H9 (cell line): ENCODE measurements around the gene NECTIN1. TPM values are rescaled to one million over a fixed set of nuclear protein-coding genes. Genes with fewer than 3 reads are reported as not detected.

Experiments
- DNase-seq: peaks from one replicate; pipeline ENCODE4 v3.0.0-alpha.2; 2017
- H2AFZ ChIP-seq: one replicate; pipeline ENCODE4 v1.6.1; 2013; ENCODE audit warnings: mild to moderate bottlenecking, low read length, control low read depth, moderate library complexity
- H2AK5ac ChIP-seq: 2 replicates; pipeline ENCODE4 v1.6.1; 2013; ENCODE audit warnings: low read length, control low read depth, mixed read lengths; ENCODE audit not compliant: insufficient read length
- H2BK120ac ChIP-seq: one replicate; pipeline ENCODE4 v1.6.1; 2013; ENCODE audit warnings: low read depth, mild to moderate bottlenecking, low read length, control low read depth, inconsistent platforms; ENCODE audit not compliant: poor library complexity, severe bottlenecking
- H2BK12ac ChIP-seq: 2 replicates; pipeline ENCODE4 v1.6.1; 2013; ENCODE audit warnings: low read length, control low read depth, mixed read lengths, low read depth; ENCODE audit not compliant: insufficient read length
- H2BK15ac ChIP-seq: 2 replicates; pipeline ENCODE4 v1.6.1; 2013; ENCODE audit warnings: low read depth, low read length, control low read depth
- H2BK20ac ChIP-seq: one replicate; pipeline ENCODE4 v1.6.1; 2013; ENCODE audit warnings: low read depth, mild to moderate bottlenecking, low read length, control low read depth, inconsistent platforms; ENCODE audit not compliant: poor library complexity, severe bottlenecking
- H2BK5ac ChIP-seq: 2 replicates; pipeline ENCODE4 v1.6.1; 2013; ENCODE audit warnings: low read length, control low read depth, mixed read lengths; ENCODE audit not compliant: insufficient read length
- H3K14ac ChIP-seq: 2 replicates; pipeline ENCODE4 v1.6.1; 2013; ENCODE audit warnings: low read length, control low read depth; ENCODE audit not compliant: insufficient read depth
- H3K18ac ChIP-seq: 2 replicates; pipeline ENCODE4 v1.6.1; 2013; ENCODE audit warnings: low read depth, mild to moderate bottlenecking, mixed read lengths, low read length, control low read depth; ENCODE audit not compliant: insufficient read length
- H3K23ac ChIP-seq: 2 replicates; pipeline ENCODE4 v1.6.1; 2013; ENCODE audit warnings: low read length, control low read depth, mixed read lengths, low read depth; ENCODE audit not compliant: insufficient read length
- H3K23me2 ChIP-seq: 2 replicates; pipeline ENCODE4 v1.6.1; 2013; ENCODE audit warnings: low read depth, mild to moderate bottlenecking, mixed read lengths, low read length, control low read depth; ENCODE audit not compliant: insufficient read length, poor library complexity, severe bottlenecking
- H3K27ac ChIP-seq: 2 replicates; pipeline ENCODE4 v1.5.1; 2013; ENCODE audit warnings: low read length, control low read depth, mixed read lengths, low read depth; ENCODE audit not compliant: insufficient read length
- H3K27me3 ChIP-seq: 2 replicates; pipeline ENCODE4 v1.6.1; 2013; ENCODE audit warnings: low read length, control low read depth, inconsistent platforms; ENCODE audit not compliant: insufficient read depth
- H3K4ac ChIP-seq: 2 replicates; pipeline ENCODE4 v1.6.1; 2013; ENCODE audit warnings: low read depth, mild to moderate bottlenecking, control low read depth, inconsistent platforms, low read length, moderate library complexity
- H3K4me1 ChIP-seq: 2 replicates; pipeline ENCODE4 v1.6.1; 2013; ENCODE audit warnings: low read length, control low read depth, inconsistent platforms; ENCODE audit not compliant: insufficient read depth
- H3K4me2 ChIP-seq: 2 replicates; pipeline ENCODE4 v1.6.1; 2013; ENCODE audit warnings: low read length, control low read depth, mixed read lengths; ENCODE audit not compliant: insufficient read length, insufficient read depth
- H3K56ac ChIP-seq: 2 replicates; pipeline ENCODE4 v1.6.1; 2013; ENCODE audit warnings: low read depth, mild to moderate bottlenecking, mixed read lengths, low read length, control low read depth; ENCODE audit not compliant: insufficient read length
- H3K79me1 ChIP-seq: 2 replicates; pipeline ENCODE4 v1.6.1; 2013; ENCODE audit warnings: low read depth, mild to moderate bottlenecking, moderate library complexity, low read length, control low read depth, inconsistent platforms; ENCODE audit not compliant: insufficient read depth, poor library complexity, severe bottlenecking
- H3K79me2 ChIP-seq: 2 replicates; pipeline ENCODE4 v1.6.1; 2013; ENCODE audit warnings: low read length, control low read depth, inconsistent platforms; ENCODE audit not compliant: insufficient read depth
- H3K9ac ChIP-seq: 2 replicates; pipeline ENCODE4 v1.6.1; 2013; ENCODE audit warnings: low read length, control low read depth, mixed read lengths; ENCODE audit not compliant: insufficient read length; ENCODE audit errors: extremely low read depth
- H3K9me3 ChIP-seq: one replicate; pipeline ENCODE4 v1.6.1; 2013; ENCODE audit warnings: low read depth, low read length, inconsistent platforms; ENCODE audit not compliant: control insufficient read depth
- H3T11ph ChIP-seq: one replicate; pipeline ENCODE4 v1.6.1; 2013; ENCODE audit warnings: mild to moderate bottlenecking, low read length, control low read depth, inconsistent platforms
- H4K20me1 ChIP-seq: one replicate; pipeline ENCODE4 v1.6.1; 2013; ENCODE audit not compliant: control insufficient read depth, insufficient read length, insufficient read depth
- H4K5ac ChIP-seq: 2 replicates; pipeline ENCODE4 v1.6.1; 2013; ENCODE audit warnings: low read depth, mild to moderate bottlenecking, mixed read lengths, low read length, control low read depth; ENCODE audit not compliant: insufficient read length
- H4K8ac ChIP-seq: replicated peaks from 2 replicates; pipeline ENCODE4 v1.6.1; 2013; ENCODE audit warnings: low read length, control low read depth, mixed read lengths, low read depth; ENCODE audit not compliant: insufficient read length
- H4K91ac ChIP-seq: 2 replicates; pipeline ENCODE4 v1.6.1; 2013; ENCODE audit warnings: low read depth, mild to moderate bottlenecking, moderate library complexity, mixed read lengths, low read length, control low read depth; ENCODE audit not compliant: insufficient read length
- H3K27ac Mint-ChIP-seq, 3 experiments: 2 replicates in 2 of 3; 3 replicates in 1 of 3; pipeline ENCODE4 v1.8.0; 2020 to 2021; ENCODE audit warnings: mixed read lengths in 3 of 3, mild to moderate bottlenecking in 1 of 3, moderate library complexity in 1 of 3
- H3K27me3 Mint-ChIP-seq: 2 replicates; pipeline ENCODE4 v1.8.0; 2021; ENCODE audit warnings: low read depth, mild to moderate bottlenecking, moderate library complexity, mixed read lengths
- H3K36me3 Mint-ChIP-seq, 3 experiments: 2 replicates in 2 of 3; 3 replicates in 1 of 3; pipeline ENCODE4 v1.8.0; 2020 to 2021; ENCODE audit warnings: low read depth in 3 of 3, mixed read lengths in 3 of 3; ENCODE audit not compliant: insufficient read depth in 1 of 3
- H3K4me1 Mint-ChIP-seq, 2 experiments: 2 replicates each; pipeline ENCODE4 v1.8.0; 2020; ENCODE audit warnings: mixed read lengths in 2 of 2
- H3K4me3 Mint-ChIP-seq, 2 experiments: 2 replicates in 1 of 2; 3 replicates in 1 of 2; pipeline ENCODE4 v1.8.0; 2020 to 2021; ENCODE audit warnings: mild to moderate bottlenecking in 2 of 2, mixed read lengths in 2 of 2, moderate library complexity in 1 of 2
- H3K9me3 Mint-ChIP-seq, 2 experiments: 2 replicates in 1 of 2; 3 replicates in 1 of 2; pipeline ENCODE4 v1.8.0; 2020; ENCODE audit warnings: mild to moderate bottlenecking in 2 of 2, mixed read lengths in 2 of 2, moderate library complexity in 1 of 2
- CTCF ChIP-seq: fragments of 200-600 bp; sonication (generic); conservative IDR thresholded peaks from 3 replicates; pipeline ENCODE4 v1.8.0; 2021; ENCODE audit warnings: antibody characterized with exemption, mild to moderate bottlenecking
- total RNA-seq: library from RNA; stranded (reverse); gene quantifications from 2 replicates; pipeline ENCODE4 v1.2.1, GENCODE V29; 2021

Gene NECTIN1
- total RNA-seq, 1 experiment from 2014 or later, result 113 TPM

GRCh38 chr11:119589001-119589400, 140.0 kb downstream of the NECTIN1 start:
- no peak overlapping the region for H3K18ac ChIP-seq
- no peak overlapping the region for H3K14ac ChIP-seq
- no peak overlapping the region; a peak in 1 of 7 replicates for H3K27ac Mint-ChIP-seq
- H3K36me3 Mint-ChIP-seq, result peaks cover 0 to 8% (median 0%) of the 10 kb centered on the region in 3 experiments; a peak in 2 of 7 replicates
- peak overlapping the region; percentile 77 for H2AK5ac ChIP-seq
- no peak overlapping the region for H2BK5ac ChIP-seq
- no peak overlapping the region for H2BK20ac ChIP-seq
- no peaks in the 10 kb centered on the region for H3K9me3 ChIP-seq
- H4K20me1 ChIP-seq, result no peaks in the 10 kb centered on the region
- no peak overlapping the region for H3K4ac ChIP-seq
- H3K4me3 Mint-ChIP-seq, result no peak overlapping the region
- no peak overlapping the region for H4K8ac ChIP-seq
- H3K79me1 ChIP-seq, result no peaks in the 10 kb centered on the region
- H2BK120ac ChIP-seq, result no peak overlapping the region
- TF ChIP-seq CTCF, result no peak
- H3K9me3 Mint-ChIP-seq, result peaks cover 8 to 13% of the 10 kb centered on the region in 2 experiments; a peak in 3 of 5 replicates
- H3K23me2 ChIP-seq, result peaks cover 13% of the 10 kb centered on the region
- no peak overlapping the region for H3K23ac ChIP-seq
- H4K91ac ChIP-seq, result no peak overlapping the region
- no peak for DNase-seq
- no peak overlapping the region for H4K5ac ChIP-seq
- no peak overlapping the region for H3K4me2 ChIP-seq
- no peaks in the 10 kb centered on the region; the same call in 1 of the 2 replicates for H3K27me3 ChIP-seq
- no peak overlapping the region for H3K9ac ChIP-seq
- H3K27me3 Mint-ChIP-seq, result peaks cover 28% of the 10 kb centered on the region
- H2AFZ ChIP-seq, result no peak overlapping the region
- H3K4me1 ChIP-seq, result peaks cover 10% of the 10 kb centered on the region; the same call in 1 of the 2 replicates
- no peak overlapping the region for H3T11ph ChIP-seq
- H3K56ac ChIP-seq, result no peak overlapping the region
- H3K4me1 Mint-ChIP-seq, result peaks cover 38 to 43% of the 10 kb centered on the region in 2 experiments
- no peak overlapping the region for H2BK12ac ChIP-seq
- H2BK15ac ChIP-seq, result no peak overlapping the region
- H3K27ac ChIP-seq, result no peak overlapping the region
- H3K79me2 ChIP-seq, result no peaks in the 10 kb centered on the region
